K562 (cell line): Measurements from ENCODE around the gene SDC3. TPM values are rescaled to one million over a fixed set of nuclear protein-coding genes. Genes with fewer than 3 reads are reported as not detected.

Source experiments
- BRD9 ChIP-seq: fragments of 450-650 bp; IDR thresholded peaks from 2 replicates; pipeline ENCODE4 v1.6.1; 2018; ENCODE audit warnings: low read depth; ENCODE audit not compliant: partially characterized antibody
- HDAC1 ChIP-seq, 2 experiments: fragments of 450-650 bp; IDR thresholded peaks; 2 replicates each; pipeline ENCODE4 v1.6.1; 2016 to 2017; ENCODE audit warnings: inconsistent platforms in 1 of 2, mild to moderate bottlenecking in 1 of 2, moderate library complexity in 1 of 2
- ID3 ChIP-seq, 2 experiments: fragments of 250-450 bp in 1 of 2; fragments of 450-650 bp in 1 of 2; sonication (Bioruptor Pico) in 1 of 2; IDR thresholded peaks; 2 replicates each; pipeline versions ENCODE4 v1.6.1 to v1.8.0; 2016 to 2021; ENCODE audit warnings: mild to moderate bottlenecking in 2 of 2, moderate library complexity in 2 of 2, missing compliant biosample characterization in 1 of 2, missing genetic modification characterization in 1 of 2
- OTX1 ChIP-seq: fragments of 450-650 bp; formaldehyde crosslinking; IDR thresholded peaks from 2 replicates; pipeline ENCODE4 v1.4.0; 2022; ENCODE audit warnings: mild to moderate bottlenecking
- PHF20 ChIP-seq: fragments of 450-650 bp; IDR thresholded peaks from 2 replicates; pipeline ENCODE4 v1.6.1; 2018; ENCODE audit not compliant: partially characterized antibody
- POLR2G ChIP-seq: fragments of 200-400 bp; formaldehyde crosslinking; IDR thresholded peaks from 2 replicates; pipeline ENCODE4 v1.6.1; 2017; ENCODE audit warnings: low read depth, mild to moderate bottlenecking, antibody characterized with exemption, low read length, moderate library complexity
- POLR3A ChIP-seq: IDR thresholded peaks from 2 replicates; pipeline ENCODE4 v1.6.1; 2011; ENCODE audit warnings: borderline replicate concordance, mild to moderate bottlenecking, moderate library complexity; ENCODE audit not compliant: insufficient read length, insufficient read depth; ENCODE audit errors: extremely low read depth
- RBBP5 ChIP-seq: fragments of 200-600 bp; sonication (generic); IDR thresholded peaks from 2 replicates; pipeline ENCODE4 v1.6.1; 2012; ENCODE audit warnings: borderline replicate concordance, mild to moderate bottlenecking, low read length, control low read depth, inconsistent platforms; ENCODE audit not compliant: insufficient read depth, poor library complexity, severe bottlenecking
- SIX5 ChIP-seq, 2 experiments: IDR thresholded peaks; 2 replicates each; pipeline ENCODE4 v1.6.1; 2011; ENCODE audit warnings: low read length in 2 of 2, borderline replicate concordance in 1 of 2, low read depth in 1 of 2, mild to moderate bottlenecking in 1 of 2, moderate library complexity in 1 of 2; ENCODE audit not compliant: insufficient read depth in 1 of 2
- TBP ChIP-seq: optimal IDR thresholded peaks from 2 replicates; pipeline ENCODE3; 2011; ENCODE audit warnings: low read depth, low read length, improper control_type of control experiment
- TEAD4 ChIP-seq, 2 experiments: sonication (generic) in 1 of 2; formaldehyde crosslinking in 1 of 2; IDR thresholded peaks; 2 replicates each; pipeline versions ENCODE4 v1.6.1 to v1.8.0; 2012 to 2022; ENCODE audit warnings: borderline replicate concordance in 1 of 2, inconsistent platforms in 1 of 2, low read length in 1 of 2, mild to moderate bottlenecking in 1 of 2, missing genetic modification reagents in 1 of 2
- TRIM28 ChIP-seq: fragments of 450-650 bp; IDR thresholded peaks from 2 replicates; pipeline ENCODE4 v1.6.1; 2017
- YBX1 ChIP-seq: fragments of 450-650 bp; IDR thresholded peaks from 2 replicates; pipeline ENCODE4 v1.7.1; 2016; ENCODE audit warnings: mild to moderate bottlenecking
- ZNF408 ChIP-seq: fragments of 250-450 bp; sonication (Bioruptor Pico); IDR thresholded peaks from 2 replicates; pipeline ENCODE4 v1.4.0; 2020; ENCODE audit warnings: low read depth, mild to moderate bottlenecking, moderate library complexity
- ZNF507 ChIP-seq: conservative IDR thresholded peaks from 2 replicates; pipeline ENCODE4 v1.6.1; 2017; ENCODE audit warnings: missing genetic modification characterization, missing compliant biosample characterization
- ZNF551 ChIP-seq: fragments of 250-450 bp; sonication (Bioruptor Pico); IDR thresholded peaks from 2 replicates; pipeline ENCODE4 v1.5.0; 2021; ENCODE audit warnings: mild to moderate bottlenecking, moderate library complexity
- ZNF696 ChIP-seq: fragments of 250-450 bp; sonication (Bioruptor Pico); conservative IDR thresholded peaks from 2 replicates; pipeline ENCODE4 v1.4.0; 2020; ENCODE audit warnings: mild to moderate bottlenecking, moderate library complexity
- polyA plus RNA-seq, 8 experiments: library from polyadenylated mRNA; depleted of rRNA in 4 of 8; stranded (reverse) in 5 of 8; unstranded in 3 of 8; fragments of >200 nt; fragmentation: Nextera tagmentation in 2 of 8; fragmentation: Illumina TruSeq in 1 of 8; extraction: Ambion mirVana in 2 of 8; extraction: Trizol in 1 of 8; gene quantifications; 2 replicates each; pipeline versions ENCODE4 v1.2.1 to v1.2.3, GENCODE V29; 2011 to 2014; ENCODE audit warnings: inconsistent platforms in 1 of 8, missing spikeins in 1 of 8
- total RNA-seq, 7 experiments: library from RNA; depleted of rRNA in 6 of 7; stranded (reverse); fragments of >200 nt in 6 of 7; fragmentation: Illumina TruSeq in 2 of 7; extraction: Trizol in 2 of 7; gene quantifications; 2 replicates each; pipeline versions ENCODE4 v1.2.1 to v1.2.3, GENCODE V29; 2011 to 2021; ENCODE audit warnings: low replicate concordance in 1 of 7
- TF ChIP-seq, protein P1 (sequence below): fragments of 250-450 bp; sonication (Bioruptor Pico); IDR thresholded peaks from 2 replicates; pipeline ENCODE4 v1.4.0; 2020; ENCODE audit warnings: mild to moderate bottlenecking, moderate library complexity
- TF ChIP-seq, protein P2 (sequence below): sonication (generic); formaldehyde crosslinking; IDR thresholded peaks from 2 replicates; pipeline ENCODE4 v1.8.0; 2022; ENCODE audit warnings: missing genetic modification reagents, mild to moderate bottlenecking, moderate library complexity, borderline replicate concordance
- TF ChIP-seq, protein P3 (sequence below): fragments of 450-650 bp; formaldehyde crosslinking; IDR thresholded peaks from 2 replicates; pipeline ENCODE4 v1.4.0; 2020; ENCODE audit warnings: mild to moderate bottlenecking, moderate library complexity

SDC3 gene
- total and polyA plus RNA-seq, 9 of the 15 experiments (the other 6 are each of a cell fraction or from before 2014, with no cell fraction given): 0.38 to 44.1 (median 12.1) TPM

GRCh38 chr1:30823969-30824735 lies 84.4 kb downstream of the SDC3 start (continued):
- TF ChIP-seq, protein P1, sequence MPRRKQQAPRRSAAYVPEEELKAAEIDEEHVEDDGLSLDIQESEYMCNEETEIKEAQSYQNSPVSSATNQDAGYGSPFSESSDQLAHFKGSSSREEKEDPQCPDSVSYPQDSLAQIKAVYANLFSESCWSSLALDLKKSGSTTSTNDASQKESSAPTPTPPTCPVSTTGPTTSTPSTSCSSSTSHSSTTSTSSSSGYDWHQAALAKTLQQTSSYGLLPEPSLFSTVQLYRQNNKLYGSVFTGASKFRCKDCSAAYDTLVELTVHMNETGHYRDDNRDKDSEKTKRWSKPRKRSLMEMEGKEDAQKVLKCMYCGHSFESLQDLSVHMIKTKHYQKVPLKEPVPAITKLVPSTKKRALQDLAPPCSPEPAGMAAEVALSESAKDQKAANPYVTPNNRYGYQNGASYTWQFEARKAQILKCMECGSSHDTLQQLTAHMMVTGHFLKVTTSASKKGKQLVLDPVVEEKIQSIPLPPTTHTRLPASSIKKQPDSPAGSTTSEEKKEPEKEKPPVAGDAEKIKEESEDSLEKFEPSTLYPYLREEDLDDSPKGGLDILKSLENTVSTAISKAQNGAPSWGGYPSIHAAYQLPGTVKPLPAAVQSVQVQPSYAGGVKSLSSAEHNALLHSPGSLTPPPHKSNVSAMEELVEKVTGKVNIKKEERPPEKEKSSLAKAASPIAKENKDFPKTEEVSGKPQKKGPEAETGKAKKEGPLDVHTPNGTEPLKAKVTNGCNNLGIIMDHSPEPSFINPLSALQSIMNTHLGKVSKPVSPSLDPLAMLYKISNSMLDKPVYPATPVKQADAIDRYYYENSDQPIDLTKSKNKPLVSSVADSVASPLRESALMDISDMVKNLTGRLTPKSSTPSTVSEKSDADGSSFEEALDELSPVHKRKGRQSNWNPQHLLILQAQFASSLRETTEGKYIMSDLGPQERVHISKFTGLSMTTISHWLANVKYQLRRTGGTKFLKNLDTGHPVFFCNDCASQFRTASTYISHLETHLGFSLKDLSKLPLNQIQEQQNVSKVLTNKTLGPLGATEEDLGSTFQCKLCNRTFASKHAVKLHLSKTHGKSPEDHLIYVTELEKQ (CRISPR knock-in tag): no peak
- TF ChIP-seq ZNF408 (CRISPR knock-in tag) (no peak), HDAC1 (IDR thresholded peaks at IDR 0.05) (peak in 1 of 2 experiments; percentile 94; a peak in 2 of 4 replicates), SIX5 (IDR thresholded peaks at IDR 0.05; ENCODE audit: borderline replicate concordance in 1 of 2, insufficient read depth in 1 of 2, low read depth in 1 of 2, low read length in 2 of 2) (no peak), RBBP5 (peak; percentile 64), ID3 (CRISPR knock-in tag; IDR thresholded peaks at IDR 0.05) (no peak), ID3 (tag; IDR thresholded peaks at IDR 0.05) (peak; percentile 57; the same call in 1 of the 2 replicates), PHF20 (peak; percentile 18), POLR2G (peak; percentile 84), YBX1 (no peak), TBP (peak; percentile 52), TEAD4 (IDR thresholded peaks at IDR 0.05; ENCODE audit: low read length) (peak; percentile 46; the same call in 1 of the 2 replicates), TEAD4 (CRISPR knock-in tag; IDR thresholded peaks at IDR 0.05; ENCODE audit: borderline replicate concordance) (no peak), POLR3A (no peak), ZNF551 (CRISPR knock-in tag) (no peak), OTX1 (CRISPR knock-in tag) (peak; percentile 95), ZNF507 (no peak), ZNF696 (CRISPR knock-in tag) (no peak), TRIM28 (peak; percentile 52; the same call in 1 of the 2 replicates), BRD9 (peak; percentile 83)
- TF ChIP-seq, protein P2, sequence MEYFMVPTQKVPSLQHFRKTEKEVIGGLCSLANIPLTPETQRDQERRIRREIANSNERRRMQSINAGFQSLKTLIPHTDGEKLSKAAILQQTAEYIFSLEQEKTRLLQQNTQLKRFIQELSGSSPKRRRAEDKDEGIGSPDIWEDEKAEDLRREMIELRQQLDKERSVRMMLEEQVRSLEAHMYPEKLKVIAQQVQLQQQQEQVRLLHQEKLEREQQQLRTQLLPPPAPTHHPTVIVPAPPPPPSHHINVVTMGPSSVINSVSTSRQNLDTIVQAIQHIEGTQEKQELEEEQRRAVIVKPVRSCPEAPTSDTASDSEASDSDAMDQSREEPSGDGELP: peak; percentile 98
- TF ChIP-seq, protein P3, sequence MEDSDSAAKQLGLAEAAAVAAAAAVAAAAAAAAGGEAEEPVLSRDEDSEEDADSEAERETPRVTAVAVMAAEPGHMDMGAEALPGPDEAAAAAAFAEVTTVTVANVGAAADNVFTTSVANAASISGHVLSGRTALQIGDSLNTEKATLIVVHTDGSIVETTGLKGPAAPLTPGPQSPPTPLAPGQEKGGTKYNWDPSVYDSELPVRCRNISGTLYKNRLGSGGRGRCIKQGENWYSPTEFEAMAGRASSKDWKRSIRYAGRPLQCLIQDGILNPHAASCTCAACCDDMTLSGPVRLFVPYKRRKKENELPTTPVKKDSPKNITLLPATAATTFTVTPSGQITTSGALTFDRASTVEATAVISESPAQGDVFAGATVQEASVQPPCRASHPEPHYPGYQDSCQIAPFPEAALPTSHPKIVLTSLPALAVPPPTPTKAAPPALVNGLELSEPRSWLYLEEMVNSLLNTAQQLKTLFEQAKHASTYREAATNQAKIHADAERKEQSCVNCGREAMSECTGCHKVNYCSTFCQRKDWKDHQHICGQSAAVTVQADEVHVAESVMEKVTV (CRISPR knock-in tag): peak; percentile 38; the same call in 1 of the 2 replicates
